K562 (cell line): Measurements from ENCODE around the gene ZFR2. TPM values are rescaled to one million over a fixed set of nuclear protein-coding genes. Genes with fewer than 3 reads are reported as not detected.
A peak's percentile ranks its signal among the peaks of the same experiment; 100 is the strongest.

ENCODE experiments used
- ATAC-seq: fragments of 200-7000 bp; cut with Tn5 transposase; 3 replicates; pipeline ENCODE4 v1.9.1; 2020; ENCODE audit warnings: moderate library complexity
- BruUV-seq: library from RNA; stranded (reverse); fragments of 400-500 nt; replicated peaks from 2 replicates; lab custom pipeline; 2021; lab: Mats Ljungman, UMichigan
- CTCF ChIA-PET: fragments of 300-600 bp; formaldehyde crosslinking; extraction: SDS; loops from one replicate; lab custom pipeline; 2021; ENCODE audit warnings: low intra/inter-chr PET ratio; lab: Yijun Ruan, JAX
- POLR2A ChIA-PET: fragments of 300-600, 350-650 bp; sonication (Branson Sonifier 250); formaldehyde crosslinking; extraction: SDS; loops from one replicate; lab custom pipeline; 2021; ENCODE audit warnings: antibody characterized with exemption, inconsistent platforms; lab: Yijun Ruan, JAX
- DNase-seq, 4 experiments: peaks; one replicate each; pipeline versions ENCODE4 v3.0.0 to v3.0.0-alpha.2; 2011 to 2018; ENCODE audit warnings: low spot score in 3 of 4, mixed read lengths in 3 of 4; ENCODE audit errors: extremely low read depth in 1 of 4
- FAIRE-seq: peaks from 2 replicates; lab custom pipeline; 2011; peaks lifted over from hg19 to GRCh38; lab: Jason Lieb, UNC
- H2AFZ ChIP-seq: 2 replicates; pipeline ENCODE4 v1.6.0; 2011; ENCODE audit warnings: low read depth, low read length, control low read depth, inconsistent platforms
- H3K27ac ChIP-seq: fragments of 200-600 bp; 3 replicates; pipeline ENCODE4 v1.8.0; 2011; ENCODE audit warnings: low read depth, mild to moderate bottlenecking, control low read depth, inconsistent platforms, low read length, moderate library complexity, mixed read lengths; ENCODE audit errors: extremely low read depth
- H3K27me3 ChIP-seq, 2 experiments: fragments of 300-600 bp in 1 of 2; 2 replicates in 1 of 2; 3 replicates in 1 of 2; pipeline versions ENCODE4 v1.6.0 to v1.8.0; 2011; ENCODE audit warnings: inconsistent platforms in 2 of 2, low read length in 2 of 2, mild to moderate bottlenecking in 1 of 2, mixed read lengths in 1 of 2, moderate library complexity in 1 of 2; ENCODE audit not compliant: control insufficient read depth in 2 of 2, insufficient read depth in 2 of 2
- H3K36me3 ChIP-seq: fragments of 300-600 bp; 3 replicates; pipeline ENCODE4 v1.8.0; 2011; ENCODE audit warnings: mild to moderate bottlenecking, low read length, inconsistent platforms; ENCODE audit not compliant: control insufficient read depth, insufficient read depth
- H3K4me1 ChIP-seq, 2 experiments: fragments of 200-600 bp in 1 of 2; replicated peaks in 1 of 2; 2 replicates in 1 of 2; 3 replicates in 1 of 2; pipeline versions ENCODE4 v1.5.1 to v1.8.0; 2011; ENCODE audit warnings: inconsistent platforms in 2 of 2, low read length in 2 of 2, mild to moderate bottlenecking in 1 of 2, mixed read lengths in 1 of 2, moderate library complexity in 1 of 2; ENCODE audit not compliant: control insufficient read depth in 2 of 2, insufficient read depth in 2 of 2
- H3K4me2 ChIP-seq: 2 replicates; pipeline ENCODE4 v1.6.1; 2011; ENCODE audit warnings: low read length, control low read depth, inconsistent platforms, mixed read lengths; ENCODE audit not compliant: insufficient read depth
- H3K4me3 ChIP-seq: fragments of 200-600 bp; sonication (generic), shearing (Covaris generic); 2 replicates; pipeline ENCODE4 v1.5.1; 2016; ENCODE audit warnings: control low read depth, inconsistent platforms
- H3K79me2 ChIP-seq: fragments of 200-600 bp; 3 replicates; pipeline ENCODE4 v1.8.0; 2011; ENCODE audit warnings: low read length, inconsistent platforms; ENCODE audit not compliant: control insufficient read depth, insufficient read depth
- H3K9ac ChIP-seq, 2 experiments: 2 replicates each; pipeline versions ENCODE4 v1.6.0 to v1.6.1; 2011; ENCODE audit warnings: low read depth in 2 of 2, low read length in 2 of 2, control low read depth in 1 of 2, inconsistent platforms in 1 of 2, mild to moderate bottlenecking in 1 of 2, mixed read lengths in 1 of 2; ENCODE audit not compliant: insufficient read depth in 1 of 2
- H3K9me1 ChIP-seq: one replicate; pipeline ENCODE4 v1.6.0; 2011; ENCODE audit warnings: inconsistent platforms, mild to moderate bottlenecking, low read length, moderate library complexity; ENCODE audit not compliant: control insufficient read depth, insufficient read depth
- H3K9me3 ChIP-seq: replicated peaks from 2 replicates; pipeline ENCODE4 v1.5.1; 2011; ENCODE audit warnings: low read depth, low read length, inconsistent platforms; ENCODE audit not compliant: control insufficient read depth, insufficient read depth
- H4K20me1 ChIP-seq: replicated peaks from 2 replicates; pipeline ENCODE4 v1.6.1; 2011; ENCODE audit warnings: low read length, inconsistent platforms, mixed read lengths; ENCODE audit not compliant: control insufficient read depth, insufficient read depth
- BACH1 ChIP-seq: fragments of 200-800 bp; sonication (Bioruptor generic); IDR thresholded peaks from 2 replicates; pipeline ENCODE4 v1.6.1; 2016; ENCODE audit warnings: missing genetic modification characterization, missing compliant biosample characterization
- BRCA1 ChIP-seq, 2 experiments: fragments of 450-650 bp in 1 of 2; sonication (generic) in 1 of 2; formaldehyde crosslinking in 1 of 2; IDR thresholded peaks; 2 replicates each; pipeline versions ENCODE4 v1.5.0 to v1.6.1; 2017 to 2020; ENCODE audit warnings: mild to moderate bottlenecking in 1 of 2, missing genetic modification reagents in 1 of 2
- CBX3 ChIP-seq, 2 experiments: IDR thresholded peaks; 1 replicate in 1 of 2; 2 replicates in 1 of 2; pipeline ENCODE4 v1.6.1; 2012; ENCODE audit warnings: inconsistent platforms in 2 of 2, low read length in 2 of 2, borderline replicate concordance in 1 of 2, control low read depth in 1 of 2
- CBX8 ChIP-seq: fragments of 200-600 bp; sonication (generic); IDR thresholded peaks from 2 replicates; pipeline ENCODE4 v1.6.1; 2012; ENCODE audit warnings: borderline replicate concordance, mixed run types, low read depth, mild to moderate bottlenecking, moderate library complexity, mixed read lengths, low read length, control low read depth, inconsistent platforms; ENCODE audit not compliant: poor library complexity, severe bottlenecking; ENCODE audit errors: extremely low read depth
- CTBP1 ChIP-seq: fragments of 450-650 bp; IDR thresholded peaks from 2 replicates; pipeline ENCODE4 v1.6.1; 2016; ENCODE audit warnings: borderline replicate concordance
- EP400 ChIP-seq: fragments of 450-650 bp; IDR thresholded peaks from 2 replicates; pipeline ENCODE4 v1.6.1; 2017; ENCODE audit warnings: antibody characterized with exemption, mild to moderate bottlenecking, moderate library complexity
- GATA2 ChIP-seq: sonication (generic); formaldehyde crosslinking; IDR thresholded peaks from 2 replicates; pipeline ENCODE4 v1.4.0; 2020; ENCODE audit warnings: mild to moderate bottlenecking, missing genetic modification reagents
- KDM1A ChIP-seq, 2 experiments: fragments of 450-650 bp; IDR thresholded peaks; 2 replicates each; pipeline ENCODE4 v1.6.1; 2016; ENCODE audit warnings: mild to moderate bottlenecking in 2 of 2
- MXI1 ChIP-seq: IDR thresholded peaks from 2 replicates; pipeline ENCODE4 v1.6.1; 2011; ENCODE audit warnings: low read depth, mild to moderate bottlenecking, improper control_type of control experiment, low read length
- ZC3H4 ChIP-seq: sonication (generic); formaldehyde crosslinking; IDR thresholded peaks from 2 replicates; pipeline ENCODE4 v1.9.0; 2021; ENCODE audit warnings: missing genetic modification reagents, borderline replicate concordance
- ZNF444 ChIP-seq: fragments of 250-450 bp; sonication (Bioruptor Pico); IDR thresholded peaks from 2 replicates; pipeline ENCODE4 v1.4.0; 2020; ENCODE audit warnings: mild to moderate bottlenecking, moderate library complexity
- WGBS: fragments of 100-300 bp; shearing (Covaris generic); methylation state at CpG from one replicate; pipeline ENCODE4 v1.1.6; 2016; ENCODE audit warnings: low coverage, mixed read lengths; ENCODE audit not compliant: insufficient coverage; ENCODE audit errors: missing lambda C conversion rate; 5-methylcytosine and 5-hydroxymethylcytosine counted together
- in situ Hi-C: fragments of 300-500 bp; cut with MboI; formaldehyde crosslinking; loops from 4 replicates; pipeline ENCODE4 v1.15.0; 2018; ENCODE audit warnings: inconsistent platforms, mixed read lengths
- intact Hi-C: fragments of 100-400 bp; cut with micrococcal nuclease; formaldehyde crosslinking; loops from 2 replicates; pipeline ENCODE4 v1.14.2; 2022
- polyA plus RNA-seq, 8 experiments: library from polyadenylated mRNA; depleted of rRNA in 4 of 8; stranded (reverse) in 5 of 8; unstranded in 3 of 8; fragments of >200 nt; fragmentation: Nextera tagmentation in 2 of 8; fragmentation: Illumina TruSeq in 1 of 8; extraction: Ambion mirVana in 2 of 8; extraction: Trizol in 1 of 8; gene quantifications; 2 replicates each; pipeline versions ENCODE4 v1.2.1 to v1.2.3, GENCODE V29; 2011 to 2014; ENCODE audit warnings: inconsistent platforms in 1 of 8, missing spikeins in 1 of 8
- total RNA-seq, 7 experiments: library from RNA; depleted of rRNA in 6 of 7; stranded (reverse); fragments of >200 nt in 6 of 7; fragmentation: Illumina TruSeq in 2 of 7; extraction: Trizol in 2 of 7; gene quantifications; 2 replicates each; pipeline versions ENCODE4 v1.2.1 to v1.2.3, GENCODE V29; 2011 to 2021; ENCODE audit warnings: low replicate concordance in 1 of 7
- TF ChIP-seq, protein P1 (sequence below): IDR thresholded peaks from 3 replicates; pipeline ENCODE4 v1.6.1; 2011; ENCODE audit warnings: borderline replicate concordance, mild to moderate bottlenecking, moderate library complexity; ENCODE audit not compliant: insufficient read length; ENCODE audit errors: extremely low read depth
- TF ChIP-seq, protein P2 (sequence below): fragments of 450-650 bp; IDR thresholded peaks from 2 replicates; pipeline ENCODE4 v1.7.0; 2016; ENCODE audit warnings: borderline replicate concordance
- TF ChIP-seq, protein P3 (sequence below): fragments of 250-450 bp; sonication (Bioruptor Pico); IDR thresholded peaks from 2 replicates; pipeline ENCODE4 v1.8.0; 2021; ENCODE audit warnings: borderline replicate concordance, mild to moderate bottlenecking, moderate library complexity; ENCODE audit not compliant: poor library complexity, severe bottlenecking

ZFR2 gene
- total and polyA plus RNA-seq, 9 of the 15 experiments (the other 6 are each of a cell fraction or from before 2014, with no cell fraction given) = 0.03 to 0.59 (median 0.07) TPM; not detected in 6

DNA sequence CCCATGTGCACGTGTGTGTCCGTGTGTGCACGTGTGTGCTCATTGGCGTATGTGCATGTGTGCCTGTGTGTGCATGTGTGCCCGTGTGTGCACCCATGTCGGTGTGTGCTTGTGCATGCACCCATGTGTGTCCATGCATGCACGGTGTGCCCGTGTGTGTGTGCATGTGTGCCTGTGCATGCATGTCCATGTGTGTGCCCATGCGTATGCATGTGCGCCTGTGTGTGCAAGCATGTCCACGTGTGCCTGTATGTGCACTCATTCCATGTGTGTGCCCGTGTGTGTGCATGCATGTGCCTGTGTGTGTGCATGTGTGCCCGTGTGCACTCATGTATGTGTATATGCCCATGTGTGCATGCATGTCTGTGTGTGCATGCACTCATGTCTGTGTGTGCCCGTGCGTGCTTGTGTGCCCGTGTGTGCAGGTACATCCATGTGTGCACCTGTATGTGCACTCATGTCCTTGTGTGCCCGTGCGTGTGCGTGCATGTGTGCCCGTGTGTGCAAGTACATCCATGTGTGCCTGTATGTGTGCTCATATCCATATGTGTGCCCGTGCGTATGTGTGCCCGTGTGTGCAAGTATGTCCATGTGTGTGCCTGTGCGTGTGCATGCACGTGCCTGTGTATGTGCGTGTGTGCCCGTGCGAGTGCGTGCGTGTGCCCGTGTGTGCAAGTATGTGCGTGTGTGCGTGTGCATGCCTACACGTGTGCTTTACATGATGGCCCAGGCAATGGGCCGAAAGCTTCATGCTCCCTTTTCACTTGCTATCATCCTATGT lies 61.1 kb downstream of the ZFR2 start:
- H3K79me2 ChIP-seq = no peaks in the 10 kb centered on the region
- H3K9ac ChIP-seq = no peak overlapping the region
- no peak overlapping the region for H3K4me3 ChIP-seq
- H3K9me1 ChIP-seq = no peaks in the 10 kb centered on the region
- in situ Hi-C loops (no loop called here), intact Hi-C loops (no loop called here)
- CTCF ChIA-PET = no interaction called here
- H3K4me1 ChIP-seq = peaks cover 0 to 60% of the 10 kb centered on the region in 2 experiments; a peak in 4 of 5 replicates
- no peak overlapping the region for H3K4me2 ChIP-seq
- no peaks in the 10 kb centered on the region for H3K36me3 ChIP-seq
- no peak overlapping the region for H2AFZ ChIP-seq
- 64% methylated on average over 35 of the region's 35 CpGs for WGBS
- BruUV-seq = no TSS peak
- DNase-seq = no peak
- H3K27ac ChIP-seq = no peak overlapping the region
- no peak for ATAC-seq
- peaks cover 2 to 5% of the 10 kb centered on the region in 2 experiments; a peak in 1 of 5 replicates for H3K27me3 ChIP-seq
- no peaks in the 10 kb centered on the region for H4K20me1 ChIP-seq
- no peak for FAIRE-seq
- H3K9me3 ChIP-seq = peaks cover 7% of the 10 kb centered on the region
- POLR2A ChIA-PET = interaction anchor here (0.6 kb wide), 1 partner anchor 58 kb away, joined by 4 read pairs; no protein-coding TSS in a partner anchor
- TF ChIP-seq GATA2 (CRISPR knock-in tag) (no peak), EP400 (no peak), CBX3 (IDR thresholded peaks at IDR 0.05; ENCODE audit: borderline replicate concordance in 1 of 2, low read length in 2 of 2) (peak in 1 of 2 experiments; percentile 12; a peak in 1 of 3 replicates), ZC3H4 (CRISPR knock-in tag) (0 out of 2 replicates have a peak, but pooled peaks have one; percentile 29), CBX8 (no peak), BRCA1 (IDR thresholded peaks at IDR 0.05) (no peak), BRCA1 (CRISPR knock-in tag; IDR thresholded peaks at IDR 0.05) (no peak), MXI1 (no peak), BACH1 (tag) (no peak), KDM1A (IDR thresholded peaks at IDR 0.05) (peak in 1 of 2 experiments; percentile 89; a peak in 1 of 4 replicates), ZNF444 (CRISPR knock-in tag) (no peak), CTBP1 (no peak)
- TF ChIP-seq, protein P1, sequence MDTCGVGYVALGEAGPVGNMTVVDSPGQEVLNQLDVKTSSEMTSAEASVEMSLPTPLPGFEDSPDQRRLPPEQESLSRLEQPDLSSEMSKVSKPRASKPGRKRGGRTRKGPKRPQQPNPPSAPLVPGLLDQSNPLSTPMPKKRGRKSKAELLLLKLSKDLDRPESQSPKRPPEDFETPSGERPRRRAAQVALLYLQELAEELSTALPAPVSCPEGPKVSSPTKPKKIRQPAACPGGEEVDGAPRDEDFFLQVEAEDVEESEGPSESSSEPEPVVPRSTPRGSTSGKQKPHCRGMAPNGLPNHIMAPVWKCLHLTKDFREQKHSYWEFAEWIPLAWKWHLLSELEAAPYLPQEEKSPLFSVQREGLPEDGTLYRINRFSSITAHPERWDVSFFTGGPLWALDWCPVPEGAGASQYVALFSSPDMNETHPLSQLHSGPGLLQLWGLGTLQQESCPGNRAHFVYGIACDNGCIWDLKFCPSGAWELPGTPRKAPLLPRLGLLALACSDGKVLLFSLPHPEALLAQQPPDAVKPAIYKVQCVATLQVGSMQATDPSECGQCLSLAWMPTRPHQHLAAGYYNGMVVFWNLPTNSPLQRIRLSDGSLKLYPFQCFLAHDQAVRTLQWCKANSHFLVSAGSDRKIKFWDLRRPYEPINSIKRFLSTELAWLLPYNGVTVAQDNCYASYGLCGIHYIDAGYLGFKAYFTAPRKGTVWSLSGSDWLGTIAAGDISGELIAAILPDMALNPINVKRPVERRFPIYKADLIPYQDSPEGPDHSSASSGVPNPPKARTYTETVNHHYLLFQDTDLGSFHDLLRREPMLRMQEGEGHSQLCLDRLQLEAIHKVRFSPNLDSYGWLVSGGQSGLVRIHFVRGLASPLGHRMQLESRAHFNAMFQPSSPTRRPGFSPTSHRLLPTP = no peak
- TF ChIP-seq, protein P2, sequence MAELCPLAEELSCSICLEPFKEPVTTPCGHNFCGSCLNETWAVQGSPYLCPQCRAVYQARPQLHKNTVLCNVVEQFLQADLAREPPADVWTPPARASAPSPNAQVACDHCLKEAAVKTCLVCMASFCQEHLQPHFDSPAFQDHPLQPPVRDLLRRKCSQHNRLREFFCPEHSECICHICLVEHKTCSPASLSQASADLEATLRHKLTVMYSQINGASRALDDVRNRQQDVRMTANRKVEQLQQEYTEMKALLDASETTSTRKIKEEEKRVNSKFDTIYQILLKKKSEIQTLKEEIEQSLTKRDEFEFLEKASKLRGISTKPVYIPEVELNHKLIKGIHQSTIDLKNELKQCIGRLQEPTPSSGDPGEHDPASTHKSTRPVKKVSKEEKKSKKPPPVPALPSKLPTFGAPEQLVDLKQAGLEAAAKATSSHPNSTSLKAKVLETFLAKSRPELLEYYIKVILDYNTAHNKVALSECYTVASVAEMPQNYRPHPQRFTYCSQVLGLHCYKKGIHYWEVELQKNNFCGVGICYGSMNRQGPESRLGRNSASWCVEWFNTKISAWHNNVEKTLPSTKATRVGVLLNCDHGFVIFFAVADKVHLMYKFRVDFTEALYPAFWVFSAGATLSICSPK = no peak
- TF ChIP-seq, protein P3, sequence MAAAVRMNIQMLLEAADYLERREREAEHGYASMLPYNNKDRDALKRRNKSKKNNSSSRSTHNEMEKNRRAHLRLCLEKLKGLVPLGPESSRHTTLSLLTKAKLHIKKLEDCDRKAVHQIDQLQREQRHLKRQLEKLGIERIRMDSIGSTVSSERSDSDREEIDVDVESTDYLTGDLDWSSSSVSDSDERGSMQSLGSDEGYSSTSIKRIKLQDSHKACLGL (CRISPR knock-in tag) = no peak
- TF ChIP-seq, all 486 proteins: peak for 3
